Loucy (cell line): ENCODE data around the gene XYLB.

Experiments used
- EZH2phosphoT487 ChIP-seq: fragments of 200-600 bp; IDR thresholded peaks from 2 replicates; pipeline ENCODE4 v1.6.1; 2018; ENCODE audit warnings: antibody characterized with exemption, mild to moderate bottlenecking, moderate library complexity, borderline replicate concordance
- TF ChIP-seq, protein P1 (sequence below): fragments of 200-600 bp; sonication (generic); conservative IDR thresholded peaks from 2 replicates; pipeline ENCODE4 v1.5.1; 2014; ENCODE audit warnings: mild to moderate bottlenecking, antibody characterized with exemption, low read length

DNA sequence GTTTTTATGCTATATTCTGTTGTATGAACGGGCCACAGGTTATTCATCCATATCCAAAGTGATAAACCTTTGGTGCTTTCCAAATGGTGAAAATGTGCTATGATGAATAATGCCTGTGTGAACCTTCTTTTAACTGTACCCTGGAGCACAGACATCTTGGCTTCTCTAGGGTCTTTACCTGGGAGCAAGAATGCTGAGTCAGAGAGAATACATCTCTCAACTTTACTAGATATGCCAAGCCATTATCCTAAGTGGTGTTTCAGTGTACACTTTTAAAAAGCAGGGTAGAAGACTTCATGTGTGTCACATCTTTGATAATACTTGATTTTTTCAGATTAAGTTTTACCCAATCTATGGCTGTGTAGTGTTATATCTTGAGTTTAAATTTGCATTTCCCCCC, 23.5 kb upstream of the XYLB start:
- TF ChIP-seq, protein P1, sequence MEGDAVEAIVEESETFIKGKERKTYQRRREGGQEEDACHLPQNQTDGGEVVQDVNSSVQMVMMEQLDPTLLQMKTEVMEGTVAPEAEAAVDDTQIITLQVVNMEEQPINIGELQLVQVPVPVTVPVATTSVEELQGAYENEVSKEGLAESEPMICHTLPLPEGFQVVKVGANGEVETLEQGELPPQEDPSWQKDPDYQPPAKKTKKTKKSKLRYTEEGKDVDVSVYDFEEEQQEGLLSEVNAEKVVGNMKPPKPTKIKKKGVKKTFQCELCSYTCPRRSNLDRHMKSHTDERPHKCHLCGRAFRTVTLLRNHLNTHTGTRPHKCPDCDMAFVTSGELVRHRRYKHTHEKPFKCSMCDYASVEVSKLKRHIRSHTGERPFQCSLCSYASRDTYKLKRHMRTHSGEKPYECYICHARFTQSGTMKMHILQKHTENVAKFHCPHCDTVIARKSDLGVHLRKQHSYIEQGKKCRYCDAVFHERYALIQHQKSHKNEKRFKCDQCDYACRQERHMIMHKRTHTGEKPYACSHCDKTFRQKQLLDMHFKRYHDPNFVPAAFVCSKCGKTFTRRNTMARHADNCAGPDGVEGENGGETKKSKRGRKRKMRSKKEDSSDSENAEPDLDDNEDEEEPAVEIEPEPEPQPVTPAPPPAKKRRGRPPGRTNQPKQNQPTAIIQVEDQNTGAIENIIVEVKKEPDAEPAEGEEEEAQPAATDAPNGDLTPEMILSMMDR: no peak
- TF ChIP-seq EZH2phosphoT487: no peak
